Activated CD8-positive, alpha-beta memory T cell treated with anti-CD3 and anti-CD28 coated beads for 48 hours (primary cell): Measurements from ENCODE around the gene PKNOX2.
"Not testable (repeated sequence)": the region's sequence is repeated elsewhere in the genome, so short reads cannot be mapped to it uniquely, and the experiment has no call there.

Source experiments
- DNase-seq, 3 experiments: peaks; one replicate each; pipeline ENCODE4 v3.0.0-alpha.2; 2020; ENCODE audit warnings: low read depth in 2 of 3, low spot score in 2 of 3

Gene PKNOX2

DNA sequence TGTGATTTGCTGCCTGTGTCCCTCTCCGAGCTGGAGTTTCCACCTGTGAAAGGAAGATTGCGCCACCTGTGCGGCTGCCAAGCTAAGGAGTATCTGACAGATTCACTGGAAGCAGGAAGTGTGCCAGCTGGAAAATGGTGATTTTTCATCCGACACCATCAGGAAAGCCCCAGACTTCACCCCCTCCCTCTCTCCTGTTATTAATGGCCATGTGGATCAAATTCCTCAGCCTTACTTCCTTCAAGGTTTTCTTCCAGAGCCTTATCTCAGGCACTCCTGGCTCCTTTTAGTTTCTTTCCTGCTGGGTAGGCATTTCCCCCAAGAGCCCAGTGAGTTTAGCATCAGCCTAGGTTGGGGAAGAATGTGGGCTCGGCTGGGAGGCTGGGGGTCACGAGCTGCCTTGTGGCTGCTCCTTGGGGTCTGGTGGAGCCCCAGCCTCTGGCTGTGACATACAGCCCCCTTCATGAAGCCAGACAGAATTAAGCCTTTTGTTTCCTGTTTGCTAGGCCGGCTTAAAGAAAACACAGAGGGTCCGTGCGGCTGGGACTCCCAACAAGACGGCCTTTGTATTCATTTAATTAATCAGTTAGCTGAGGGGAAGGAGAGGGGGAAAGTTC is 37.1 kb downstream of the PKNOX2 start:
- DNase-seq, result no peak

DNA sequence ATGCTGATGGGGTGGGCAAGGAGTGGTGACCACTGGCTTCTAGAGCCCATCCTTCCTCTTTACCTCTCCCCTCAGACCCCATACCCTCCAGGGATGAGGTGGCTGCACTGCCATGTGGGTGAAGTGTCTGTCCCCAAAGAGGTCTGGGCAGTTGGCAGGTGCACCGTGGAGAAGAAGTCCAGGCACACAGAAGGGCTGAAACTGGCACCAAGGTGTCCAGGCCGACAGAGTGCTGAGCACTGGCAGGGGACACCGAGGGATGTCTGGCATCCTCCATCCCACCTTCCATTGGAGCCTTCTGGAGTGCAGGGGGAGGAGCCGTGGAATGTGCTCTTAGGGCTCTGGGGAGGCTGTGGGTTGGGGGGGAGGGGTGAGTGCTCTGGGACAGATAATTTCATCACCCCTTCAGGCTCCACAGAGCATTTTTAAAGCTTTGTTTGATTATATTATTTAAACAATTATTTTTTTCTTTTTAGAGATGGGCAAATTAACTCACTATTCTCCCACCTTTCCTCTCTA is 37.9 kb downstream of the PKNOX2 start:
- no peak for DNase-seq

DNA sequence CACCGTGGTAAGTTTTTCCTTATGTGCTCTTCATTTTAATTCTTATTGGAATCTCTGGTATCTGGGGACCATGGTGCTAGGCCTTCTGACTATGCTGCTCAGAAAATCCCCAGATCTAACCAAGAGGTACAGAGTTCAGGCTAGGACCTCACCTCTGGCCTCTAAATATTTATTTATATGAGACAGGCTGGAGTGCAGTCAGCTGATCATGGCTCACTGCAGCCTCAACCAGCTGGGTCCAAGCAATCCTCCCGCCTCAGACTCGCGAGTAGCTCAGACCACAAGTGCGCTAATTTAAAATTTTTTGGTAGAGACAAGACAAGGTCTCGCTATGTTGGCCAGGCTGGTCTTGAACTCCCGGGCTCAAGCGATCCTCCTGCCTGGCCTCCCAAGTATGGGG is 38.4 kb downstream of the PKNOX2 start:
- no peak for DNase-seq

- DNase-seq, result no peak
These were observed 43.4 kb downstream of the PKNOX2 start for GRCh38 chr11:125207866-125208425.

DNA sequence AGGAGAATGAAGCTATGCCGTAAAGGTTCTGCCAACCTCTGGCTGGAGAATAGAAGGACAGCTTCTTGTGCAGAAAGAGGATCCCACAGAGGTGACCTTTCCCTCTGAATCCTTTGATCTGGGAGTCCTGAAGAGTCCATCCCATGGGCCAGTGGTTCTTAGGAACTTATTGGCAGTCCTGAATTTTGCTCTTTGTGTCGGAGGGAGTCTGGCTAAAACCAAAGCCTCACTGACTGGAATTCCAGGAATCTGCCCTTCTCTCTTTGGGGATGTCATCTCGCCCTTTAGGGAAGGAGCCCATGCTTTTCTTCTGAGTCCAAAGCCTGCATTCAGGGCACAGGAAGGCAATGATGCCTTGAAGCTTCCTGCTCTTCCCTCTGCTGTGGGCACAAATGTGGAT is 45.5 kb downstream of the PKNOX2 start:
- no peak for DNase-seq

- no peak for DNase-seq
These were observed 46.8 kb downstream of the PKNOX2 start for GRCh38 chr11:125211191-125211947.

DNA sequence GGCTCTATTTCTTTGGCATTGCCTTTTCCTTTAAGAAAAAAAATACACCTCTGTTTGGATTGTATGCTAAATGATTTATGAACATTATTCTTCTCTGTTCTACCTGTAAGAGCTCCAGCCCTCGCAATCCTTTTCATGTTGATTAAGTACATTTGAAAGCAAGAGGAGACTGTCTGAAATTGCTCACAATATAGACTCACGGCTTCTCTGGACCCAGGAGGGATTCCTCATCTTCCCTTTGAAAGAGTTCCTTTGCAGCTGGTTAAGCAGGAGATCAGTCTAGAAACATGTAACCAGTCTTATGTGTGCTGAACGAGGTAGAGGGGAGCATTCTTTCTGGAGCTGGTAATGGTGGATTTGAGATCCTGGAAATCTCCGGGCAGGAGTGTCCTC is 47.4 kb downstream of the PKNOX2 start:
- no peak for DNase-seq

- no peak for DNase-seq
These were observed 50.3 kb downstream of the PKNOX2 start for GRCh38 chr11:125214601-125215565.

DNA sequence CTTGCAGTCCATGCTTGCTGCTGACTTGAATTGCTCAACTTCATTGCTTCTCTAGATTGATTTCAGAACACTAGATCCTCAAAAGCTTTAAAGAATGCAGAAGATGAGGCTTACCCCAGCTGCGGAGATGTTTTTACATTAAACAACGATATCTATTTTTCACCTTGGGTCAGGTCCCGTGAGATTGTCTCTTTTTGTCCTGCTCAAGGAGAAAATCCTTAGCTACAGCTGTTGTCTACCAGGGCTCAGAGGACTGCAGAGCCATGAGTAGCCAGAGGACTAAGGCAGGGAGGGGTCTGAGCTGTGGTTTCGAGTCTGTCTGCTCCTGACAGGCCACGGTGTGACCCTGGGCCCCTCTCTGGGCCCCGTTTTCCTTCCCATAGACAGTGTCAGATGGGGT is 51.4 kb downstream of the PKNOX2 start:
- no peak for DNase-seq

GRCh38 chr11:125218336-125218735 is 53.8 kb downstream of the PKNOX2 start:
- no peak for DNase-seq

DNA sequence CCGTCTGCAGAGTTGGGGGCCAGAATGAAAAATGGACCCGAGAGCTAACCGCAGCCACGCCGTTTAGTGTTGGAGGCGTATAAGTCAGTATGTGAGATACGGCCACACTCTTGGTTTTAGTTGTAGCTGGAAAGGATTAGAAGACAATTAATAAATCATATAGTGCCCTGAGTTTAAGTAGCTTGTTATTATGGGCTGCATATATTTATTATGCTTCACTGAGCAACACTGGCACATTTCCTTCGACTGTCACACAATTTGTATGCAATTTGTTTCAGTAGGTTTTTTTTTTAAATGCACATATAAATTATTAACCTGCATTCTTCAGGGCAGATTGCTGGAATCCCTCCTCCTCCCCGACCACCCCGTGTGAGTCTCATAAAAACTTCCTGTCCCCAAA is 56.9 kb downstream of the PKNOX2 start:
- no peak for DNase-seq

GRCh38 chr11:125222494-125222893 is 57.9 kb downstream of the PKNOX2 start:
- no peak for DNase-seq

- DNase-seq, result not testable (repeated sequence)
These were observed 58.6 kb downstream of the PKNOX2 start for GRCh38 chr11:125223161-125223560.

DNA sequence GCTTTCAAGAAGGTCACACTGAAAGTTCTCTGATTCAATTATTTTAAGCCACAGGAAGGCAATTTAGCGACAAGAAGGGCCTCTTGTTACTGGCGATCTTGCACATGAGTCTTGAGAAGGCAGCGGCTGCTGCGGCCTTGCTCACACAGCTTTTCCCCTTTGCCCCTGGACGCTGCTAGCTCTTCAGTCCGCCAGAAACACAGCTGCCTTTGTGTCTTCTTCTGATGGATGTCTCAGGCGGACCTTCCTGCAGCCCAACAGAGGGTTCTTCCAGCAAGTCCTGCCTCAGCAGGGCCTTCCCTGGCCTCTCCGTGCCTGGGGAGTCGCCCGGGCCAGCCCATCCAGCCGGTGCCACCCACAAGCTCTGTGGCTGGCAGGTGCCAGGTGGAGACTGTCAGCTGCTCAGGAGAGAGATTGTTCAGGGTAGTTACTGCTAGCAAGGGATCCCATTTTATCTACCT is 59.4 kb downstream of the PKNOX2 start:
- DNase-seq, result no peak

DNA sequence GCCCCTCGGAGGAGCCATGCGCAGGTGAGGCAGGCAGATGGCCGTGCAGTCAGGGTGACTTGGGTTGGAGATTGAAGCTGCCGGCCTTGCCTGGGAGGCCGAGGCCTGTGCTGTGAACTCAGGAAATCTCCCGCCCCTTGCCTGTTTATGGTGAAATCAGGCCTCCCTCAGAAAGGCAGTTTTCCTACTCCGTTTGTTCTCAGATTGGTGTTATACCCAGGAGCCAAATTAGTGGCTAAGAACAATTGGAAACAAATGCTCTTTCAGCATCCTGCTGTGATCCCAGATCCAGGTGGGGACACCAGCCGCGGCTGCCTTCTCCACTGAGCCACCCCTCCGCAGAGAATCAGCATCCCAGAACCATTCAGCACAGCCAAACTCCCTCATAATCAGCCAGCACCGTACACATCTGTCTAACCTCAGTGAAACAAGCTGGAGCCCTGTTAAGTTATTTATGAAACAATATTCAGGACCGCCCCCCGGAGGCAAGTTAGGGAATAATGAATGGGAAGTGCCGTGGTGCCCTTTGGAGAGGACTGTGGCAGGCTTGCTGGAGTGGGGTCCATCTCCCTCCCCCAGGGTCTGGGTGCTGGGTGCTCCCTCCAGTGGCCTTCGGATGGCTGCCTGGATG is 60.0 kb downstream of the PKNOX2 start:
- no peak for DNase-seq

GRCh38 chr11:125225401-125225800 is 60.9 kb downstream of the PKNOX2 start:
- DNase-seq, result no peak

DNA sequence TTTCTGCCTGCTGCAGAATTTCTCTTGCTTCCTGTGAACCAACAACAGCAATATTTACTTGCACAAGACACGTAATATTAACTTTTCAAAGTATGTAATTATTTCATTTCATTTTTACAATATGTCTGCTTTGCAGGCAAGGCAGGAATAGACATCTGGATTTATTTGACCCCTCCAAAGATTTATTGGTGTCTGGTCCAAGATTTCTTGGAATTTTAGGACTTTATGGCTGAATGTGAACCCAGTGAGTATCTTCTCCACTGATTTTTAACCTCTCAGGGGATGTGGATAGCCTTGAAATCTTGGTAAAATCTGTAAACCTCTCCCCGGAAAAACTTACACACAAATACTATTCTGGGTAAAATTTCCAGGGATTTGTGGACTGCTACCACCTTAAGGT is 61.5 kb downstream of the PKNOX2 start:
- no peak for DNase-seq

GRCh38 chr11:125226706-125227105 is 62.2 kb downstream of the PKNOX2 start:
- no peak for DNase-seq

- DNase-seq, result no peak
These were observed 62.6 kb downstream of the PKNOX2 start for GRCh38 chr11:125227151-125227550.

GRCh38 chr11:125228445-125228844 is 63.9 kb downstream of the PKNOX2 start:
- DNase-seq, result no peak

- no peak for DNase-seq
These were observed 64.4 kb downstream of the PKNOX2 start for GRCh38 chr11:125228993-125229392.
